ENCODE results near the gene TBC1D16. TPM values are rescaled to one million over a fixed set of nuclear protein-coding genes. Genes with fewer than 3 reads are reported as not detected.

Gene TBC1D16
- polyA plus RNA-seq, 4 donors, result 27.2 to 35.6 (median 34.1) TPM

GRCh38 chr17:79919862-79920720 is 115.6 kb downstream of the TBC1D16 start:
- DNase-seq (ENCODE audit: low read depth in 4 of 4, low spot score in 3 of 4), result no peak

- DNase-seq (ENCODE audit: low read depth in 4 of 4, low spot score in 3 of 4), result no peak
Observed at GRCh38 chr17:79919164-79919585, 116.5 kb downstream of the TBC1D16 start.

- no peak for DNase-seq (ENCODE audit: low read depth in 4 of 4, low spot score in 3 of 4)
Observed at GRCh38 chr17:79918581-79919163, 117.0 kb downstream of the TBC1D16 start.

- DNase-seq (ENCODE audit: low read depth in 4 of 4, low spot score in 3 of 4), result no peak
Observed at GRCh38 chr17:79917902-79918484, 117.7 kb downstream of the TBC1D16 start.

- DNase-seq (ENCODE audit: low read depth in 4 of 4, low spot score in 3 of 4), result no peak
Observed at GRCh38 chr17:79916991-79917901, 118.4 kb downstream of the TBC1D16 start.

GRCh38 chr17:79916506-79916905 is 119.2 kb downstream of the TBC1D16 start:
- no peak for DNase-seq (ENCODE audit: low read depth in 4 of 4, low spot score in 3 of 4)

GRCh38 chr17:79915850-79916430 is 119.7 kb downstream of the TBC1D16 start:
- no peak for DNase-seq (ENCODE audit: low read depth in 4 of 4, low spot score in 3 of 4)

- no peak for DNase-seq (ENCODE audit: low read depth in 4 of 4, low spot score in 3 of 4)
Observed at GRCh38 chr17:79914813-79915740, 120.6 kb downstream of the TBC1D16 start.

GRCh38 chr17:79913896-79914812 is 121.5 kb downstream of the TBC1D16 start:
- no peak for DNase-seq (ENCODE audit: low read depth in 4 of 4, low spot score in 3 of 4)

GRCh38 chr17:79913451-79913850 is 122.2 kb downstream of the TBC1D16 start:
- DNase-seq (ENCODE audit: low read depth in 4 of 4, low spot score in 3 of 4), result no peak

- DNase-seq (ENCODE audit: low read depth in 4 of 4, low spot score in 3 of 4), result no peak
Observed at GRCh38 chr17:79912552-79913330, 122.9 kb downstream of the TBC1D16 start.

GRCh38 chr17:79911430-79912399 is 124.0 kb downstream of the TBC1D16 start:
- no peak for DNase-seq (ENCODE audit: low read depth in 4 of 4, low spot score in 3 of 4)

- DNase-seq (ENCODE audit: low read depth in 4 of 4, low spot score in 3 of 4), result no peak
Observed at GRCh38 chr17:79910985-79911361, 124.7 kb downstream of the TBC1D16 start.

GRCh38 chr17:79909121-79909520 is 126.6 kb downstream of the TBC1D16 start:
- no peak for DNase-seq (ENCODE audit: low read depth in 4 of 4, low spot score in 3 of 4)

- no peak for DNase-seq (ENCODE audit: low read depth in 4 of 4, low spot score in 3 of 4)
Observed at GRCh38 chr17:79907850-79908249, 127.8 kb downstream of the TBC1D16 start.

- no peak for DNase-seq (ENCODE audit: low read depth in 4 of 4, low spot score in 3 of 4)
Observed at GRCh38 chr17:79907217-79907715, 128.4 kb downstream of the TBC1D16 start.

All from right renal pelvis (tissue), 4 donors.